GM23338 (cell line): Measurements from ENCODE around the gene OLIG3. TPM values are rescaled to one million over a fixed set of nuclear protein-coding genes. Genes with fewer than 3 reads are reported as not detected.

ENCODE experiments used
- ATAC-seq: fragments of 200-7000 bp; cut with Tn5 transposase; 3 replicates; pipeline ENCODE4 v1.9.1; 2020
- DNase-seq: peaks from one replicate; pipeline ENCODE4 v3.0.0-alpha.2; 2015; ENCODE audit warnings: low spot score
- H2AFZ ChIP-seq: fragments of 200-600 bp; sonication (generic); 2 replicates; pipeline ENCODE4 v1.8.0; 2016; ENCODE audit warnings: antibody characterized with exemption, mild to moderate bottlenecking, moderate library complexity
- H3F3A ChIP-seq: fragments of 200-600 bp; sonication (generic); replicated peaks from 2 replicates; pipeline ENCODE4 v1.8.0; 2017; ENCODE audit warnings: antibody characterized with exemption, mixed run types, low read depth
- H3K27ac ChIP-seq: fragments of 200-600 bp; sonication (generic); 2 replicates; pipeline ENCODE4 v1.6.1; 2016; ENCODE audit warnings: low read depth
- H3K27me3 ChIP-seq: fragments of 200-600 bp; sonication (generic); 2 replicates; pipeline ENCODE4 v1.8.0; 2016; ENCODE audit warnings: mild to moderate bottlenecking, mixed run types, moderate library complexity; ENCODE audit not compliant: insufficient read depth
- H3K36me3 ChIP-seq: fragments of 200-600 bp; sonication (generic); 2 replicates; pipeline ENCODE4 v1.8.0; 2016; ENCODE audit warnings: mild to moderate bottlenecking; ENCODE audit not compliant: insufficient read depth
- H3K4me1 ChIP-seq: fragments of 200-600 bp; sonication (generic); 2 replicates; pipeline ENCODE4 v1.8.0; 2016; ENCODE audit warnings: mild to moderate bottlenecking, moderate library complexity; ENCODE audit not compliant: insufficient read depth
- H3K4me2 ChIP-seq: fragments of 200-600 bp; sonication (generic); 2 replicates; pipeline ENCODE4 v1.7.1; 2017; ENCODE audit warnings: mixed run types
- H3K4me3 ChIP-seq: fragments of 200-600 bp; sonication (generic); 2 replicates; pipeline ENCODE4 v1.6.1; 2016; ENCODE audit warnings: mixed run types
- H3K79me2 ChIP-seq: fragments of 200-600 bp; sonication (generic); replicated peaks from 2 replicates; pipeline ENCODE4 v1.8.0; 2017; ENCODE audit warnings: mild to moderate bottlenecking; ENCODE audit not compliant: insufficient read depth
- H3K9me2 ChIP-seq: fragments of 200-600 bp; sonication (generic); 2 replicates; pipeline ENCODE4 v1.8.0; 2017; ENCODE audit not compliant: insufficient read depth
- H4K20me1 ChIP-seq: fragments of 200-600 bp; sonication (generic); replicated peaks from 2 replicates; pipeline ENCODE4 v1.8.0; 2017; ENCODE audit warnings: mild to moderate bottlenecking; ENCODE audit not compliant: insufficient read depth
- H3K27ac Mint-ChIP-seq: 2 replicates; pipeline ENCODE4 v1.8.0; 2020; ENCODE audit warnings: inconsistent platforms, mild to moderate bottlenecking, moderate library complexity, mixed read lengths
- H3K27me3 Mint-ChIP-seq: 3 replicates; pipeline ENCODE4 v1.8.0; 2022; ENCODE audit warnings: low read depth, mild to moderate bottlenecking, moderate library complexity, mixed read lengths, inconsistent platforms; ENCODE audit not compliant: insufficient read depth, poor library complexity
- H3K36me3 Mint-ChIP-seq: 3 replicates; pipeline ENCODE4 v1.8.0; 2021; ENCODE audit warnings: low read depth, mild to moderate bottlenecking, inconsistent platforms, moderate library complexity, mixed read lengths
- H3K4me1 Mint-ChIP-seq: 3 replicates; pipeline ENCODE4 v1.8.0; 2020; ENCODE audit warnings: mild to moderate bottlenecking, inconsistent platforms, mixed read lengths
- H3K4me3 Mint-ChIP-seq: 3 replicates; pipeline ENCODE4 v1.8.0; 2021; ENCODE audit warnings: moderate library complexity, mild to moderate bottlenecking, inconsistent platforms, mixed read lengths
- H3K9me3 Mint-ChIP-seq: 3 replicates; pipeline ENCODE4 v1.8.0; 2020; ENCODE audit warnings: moderate library complexity, mild to moderate bottlenecking, inconsistent platforms, mixed read lengths
- CREB1 ChIP-seq: fragments of 250-450 bp; sonication (Bioruptor Pico); IDR thresholded peaks from 2 replicates; pipeline ENCODE4 v1.5.0; 2020; ENCODE audit warnings: low read depth, mild to moderate bottlenecking, moderate library complexity
- EZH2 ChIP-seq: fragments of 200-600 bp; sonication (generic); IDR thresholded peaks from one replicate; pipeline ENCODE4 v1.8.0; 2017; ENCODE audit warnings: antibody characterized with exemption, mild to moderate bottlenecking, low read depth; ENCODE audit not compliant: unreplicated experiment
- EZH2phosphoT487 ChIP-seq: fragments of 200-600 bp; sonication (generic); IDR thresholded peaks from one replicate; pipeline ENCODE4 v1.8.1; 2018; ENCODE audit warnings: antibody characterized with exemption; ENCODE audit not compliant: unreplicated experiment
- JUNB ChIP-seq: IDR thresholded peaks from one replicate; pipeline ENCODE4 v1.6.1; 2016; ENCODE audit warnings: antibody characterized with exemption; ENCODE audit not compliant: unreplicated experiment
- NANOG ChIP-seq: IDR thresholded peaks from 2 replicates; pipeline ENCODE4 v1.6.1; 2016; ENCODE audit warnings: antibody characterized with exemption, borderline replicate concordance
- POLR2AphosphoS5 ChIP-seq: IDR thresholded peaks from 2 replicates; pipeline ENCODE4 v1.6.1; 2016; ENCODE audit warnings: antibody characterized with exemption, low read depth
- STAT1 ChIP-seq: IDR thresholded peaks from one replicate; pipeline ENCODE4 v1.6.1; 2016; ENCODE audit warnings: antibody characterized with exemption; ENCODE audit not compliant: unreplicated experiment
- ZNF114 ChIP-seq: fragments of 250-450 bp; sonication (Bioruptor Pico); IDR thresholded peaks from 2 replicates; pipeline ENCODE4 v1.5.0; 2020; ENCODE audit warnings: mild to moderate bottlenecking, moderate library complexity
- ZNF331 ChIP-seq: fragments of 250-450 bp; sonication (Bioruptor Pico); IDR thresholded peaks from 2 replicates; pipeline ENCODE4 v1.5.0; 2020; ENCODE audit warnings: low read depth, mild to moderate bottlenecking, moderate library complexity
- polyA plus RNA-seq: library from polyadenylated mRNA; unstranded; fragments of >200 nt; fragmentation: Nextera tagmentation; extraction: Ambion mirVana; gene quantifications from 2 replicates; pipeline ENCODE4 v1.2.1, GENCODE V29; 2016
- total RNA-seq: library from RNA; depleted of rRNA; stranded (reverse); fragments of >200 nt; shearing (Covaris generic); gene quantifications from 2 replicates; pipeline ENCODE4 v1.2.3, GENCODE V29; 2014
- TF ChIP-seq, protein P1 (sequence below): IDR thresholded peaks from 2 replicates; pipeline ENCODE4 v1.6.1; 2016; ENCODE audit warnings: antibody characterized with exemption
- TF ChIP-seq, protein P2 (sequence below): fragments of 250-450 bp; sonication (Bioruptor Pico); IDR thresholded peaks from 2 replicates; pipeline ENCODE4 v1.5.0; 2020; ENCODE audit warnings: mild to moderate bottlenecking, moderate library complexity
- TF ChIP-seq, protein P3 (sequence below), 2 experiments: fragments of 200-600 bp in 1 of 2; sonication (generic) in 1 of 2; conservative IDR thresholded peaks; 2 replicates each; pipeline versions ENCODE4 v1.5.1 to v1.6.1; 2016 to 2017; ENCODE audit warnings: antibody characterized with exemption in 2 of 2, low read depth in 2 of 2, mild to moderate bottlenecking in 2 of 2, moderate library complexity in 1 of 2
- TF ChIP-seq, protein P4 (sequence below): IDR thresholded peaks from one replicate; pipeline ENCODE4 v1.6.1; 2018; ENCODE audit warnings: antibody characterized with exemption; ENCODE audit not compliant: unreplicated experiment

Gene OLIG3
- total and polyA plus RNA-seq, 2 experiments from 2014 or later = 0.10 to 1.1 TPM

DNA sequence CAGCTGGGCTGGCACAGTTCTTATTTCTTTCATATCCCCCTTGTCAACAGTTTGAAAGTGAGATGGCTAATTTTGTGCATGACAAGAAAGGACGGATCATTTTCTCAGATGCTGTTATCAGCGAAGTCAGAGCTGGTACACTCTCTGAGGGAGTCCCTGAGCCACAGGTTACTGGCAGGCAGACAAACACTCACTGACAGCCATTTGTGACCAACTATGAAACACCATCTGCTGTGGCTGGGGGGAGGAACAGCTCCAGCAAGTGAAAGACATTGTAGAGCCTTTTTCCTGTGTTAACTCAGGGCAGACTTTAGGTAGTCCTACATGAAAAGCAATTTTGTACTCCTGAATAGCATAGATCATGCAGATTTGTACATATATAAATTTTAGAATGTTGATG, 22.2 kb downstream of the OLIG3 start:
- Mint-ChIP-seq H3K4me1 (peaks cover 25% of the 10 kb centered on the region), H3K4me3 (no peak overlapping the region), H3K27me3 (peaks cover 3% of the 10 kb centered on the region), H3K36me3 (no peaks in the 10 kb centered on the region), H3K9me3 (no peaks in the 10 kb centered on the region; the same call in 2 of the 3 replicates), H3K27ac (no peak overlapping the region)
- Histone ChIP-seq H4K20me1 (no peaks in the 10 kb centered on the region), H3K4me1 (peaks cover 19% of the 10 kb centered on the region), H3F3A (no peaks in the 10 kb centered on the region), H3K4me2 (no peak overlapping the region), H3K36me3 (no peaks in the 10 kb centered on the region), H3K9me2 (peaks cover 5% of the 10 kb centered on the region; the same call in 1 of the 2 replicates), H3K27ac (no peak overlapping the region), H3K27me3 (no peaks in the 10 kb centered on the region), H3K79me2 (no peaks in the 10 kb centered on the region), H3K4me3 (no peak overlapping the region), H2AFZ (peak overlapping the region; percentile 93)
- TF ChIP-seq ZNF331 (CRISPR knock-in tag) (no peak), NANOG (no peak), EZH2 (no peak), POLR2AphosphoS5 (no peak), CREB1 (CRISPR knock-in tag) (no peak), EZH2phosphoT487 (no peak), STAT1 (no peak), JUNB (no peak), ZNF114 (CRISPR knock-in tag) (no peak)
- TF ChIP-seq, protein P1, sequence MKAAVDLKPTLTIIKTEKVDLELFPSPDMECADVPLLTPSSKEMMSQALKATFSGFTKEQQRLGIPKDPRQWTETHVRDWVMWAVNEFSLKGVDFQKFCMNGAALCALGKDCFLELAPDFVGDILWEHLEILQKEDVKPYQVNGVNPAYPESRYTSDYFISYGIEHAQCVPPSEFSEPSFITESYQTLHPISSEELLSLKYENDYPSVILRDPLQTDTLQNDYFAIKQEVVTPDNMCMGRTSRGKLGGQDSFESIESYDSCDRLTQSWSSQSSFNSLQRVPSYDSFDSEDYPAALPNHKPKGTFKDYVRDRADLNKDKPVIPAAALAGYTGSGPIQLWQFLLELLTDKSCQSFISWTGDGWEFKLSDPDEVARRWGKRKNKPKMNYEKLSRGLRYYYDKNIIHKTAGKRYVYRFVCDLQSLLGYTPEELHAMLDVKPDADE = no peak
- TF ChIP-seq, protein P2, sequence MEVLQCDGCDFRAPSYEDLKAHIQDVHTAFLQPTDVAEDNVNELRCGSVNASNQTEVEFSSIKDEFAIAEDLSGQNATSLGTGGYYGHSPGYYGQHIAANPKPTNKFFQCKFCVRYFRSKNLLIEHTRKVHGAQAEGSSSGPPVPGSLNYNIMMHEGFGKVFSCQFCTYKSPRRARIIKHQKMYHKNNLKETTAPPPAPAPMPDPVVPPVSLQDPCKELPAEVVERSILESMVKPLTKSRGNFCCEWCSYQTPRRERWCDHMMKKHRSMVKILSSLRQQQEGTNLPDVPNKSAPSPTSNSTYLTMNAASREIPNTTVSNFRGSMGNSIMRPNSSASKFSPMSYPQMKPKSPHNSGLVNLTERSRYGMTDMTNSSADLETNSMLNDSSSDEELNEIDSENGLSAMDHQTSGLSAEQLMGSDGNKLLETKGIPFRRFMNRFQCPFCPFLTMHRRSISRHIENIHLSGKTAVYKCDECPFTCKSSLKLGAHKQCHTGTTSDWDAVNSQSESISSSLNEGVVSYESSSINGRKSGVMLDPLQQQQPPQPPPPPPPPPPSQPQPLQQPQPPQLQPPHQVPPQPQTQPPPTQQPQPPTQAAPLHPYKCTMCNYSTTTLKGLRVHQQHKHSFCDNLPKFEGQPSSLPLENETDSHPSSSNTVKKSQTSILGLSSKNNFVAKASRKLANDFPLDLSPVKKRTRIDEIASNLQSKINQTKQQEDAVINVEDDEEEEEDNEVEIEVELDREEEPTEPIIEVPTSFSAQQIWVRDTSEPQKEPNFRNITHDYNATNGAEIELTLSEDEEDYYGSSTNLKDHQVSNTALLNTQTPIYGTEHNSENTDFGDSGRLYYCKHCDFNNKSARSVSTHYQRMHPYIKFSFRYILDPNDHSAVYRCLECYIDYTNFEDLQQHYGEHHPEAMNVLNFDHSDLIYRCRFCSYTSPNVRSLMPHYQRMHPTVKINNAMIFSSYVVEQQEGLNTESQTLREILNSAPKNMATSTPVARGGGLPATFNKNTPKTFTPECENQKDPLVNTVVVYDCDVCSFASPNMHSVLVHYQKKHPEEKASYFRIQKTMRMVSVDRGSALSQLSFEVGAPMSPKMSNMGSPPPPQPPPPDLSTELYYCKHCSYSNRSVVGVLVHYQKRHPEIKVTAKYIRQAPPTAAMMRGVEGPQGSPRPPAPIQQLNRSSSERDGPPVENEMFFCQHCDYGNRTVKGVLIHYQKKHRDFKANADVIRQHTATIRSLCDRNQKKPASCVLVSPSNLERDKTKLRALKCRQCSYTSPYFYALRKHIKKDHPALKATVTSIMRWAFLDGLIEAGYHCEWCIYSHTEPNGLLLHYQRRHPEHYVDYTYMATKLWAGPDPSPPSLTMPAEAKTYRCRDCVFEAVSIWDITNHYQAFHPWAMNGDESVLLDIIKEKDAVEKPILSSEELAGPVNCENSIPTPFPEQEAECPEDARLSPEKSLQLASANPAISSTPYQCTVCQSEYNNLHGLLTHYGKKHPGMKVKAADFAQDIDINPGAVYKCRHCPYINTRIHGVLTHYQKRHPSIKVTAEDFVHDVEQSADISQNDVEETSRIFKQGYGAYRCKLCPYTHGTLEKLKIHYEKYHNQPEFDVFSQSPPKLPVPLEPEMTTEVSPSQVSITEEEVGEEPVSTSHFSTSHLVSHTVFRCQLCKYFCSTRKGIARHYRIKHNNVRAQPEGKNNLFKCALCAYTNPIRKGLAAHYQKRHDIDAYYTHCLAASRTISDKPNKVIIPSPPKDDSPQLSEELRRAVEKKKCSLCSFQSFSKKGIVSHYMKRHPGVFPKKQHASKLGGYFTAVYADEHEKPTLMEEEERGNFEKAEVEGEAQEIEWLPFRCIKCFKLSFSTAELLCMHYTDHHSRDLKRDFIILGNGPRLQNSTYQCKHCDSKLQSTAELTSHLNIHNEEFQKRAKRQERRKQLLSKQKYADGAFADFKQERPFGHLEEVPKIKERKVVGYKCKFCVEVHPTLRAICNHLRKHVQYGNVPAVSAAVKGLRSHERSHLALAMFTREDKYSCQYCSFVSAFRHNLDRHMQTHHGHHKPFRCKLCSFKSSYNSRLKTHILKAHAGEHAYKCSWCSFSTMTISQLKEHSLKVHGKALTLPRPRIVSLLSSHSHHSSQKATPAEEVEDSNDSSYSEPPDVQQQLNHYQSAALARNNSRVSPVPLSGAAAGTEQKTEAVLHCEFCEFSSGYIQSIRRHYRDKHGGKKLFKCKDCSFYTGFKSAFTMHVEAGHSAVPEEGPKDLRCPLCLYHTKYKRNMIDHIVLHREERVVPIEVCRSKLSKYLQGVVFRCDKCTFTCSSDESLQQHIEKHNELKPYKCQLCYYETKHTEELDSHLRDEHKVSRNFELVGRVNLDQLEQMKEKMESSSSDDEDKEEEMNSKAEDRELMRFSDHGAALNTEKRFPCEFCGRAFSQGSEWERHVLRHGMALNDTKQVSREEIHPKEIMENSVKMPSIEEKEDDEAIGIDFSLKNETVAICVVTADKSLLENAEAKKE (CRISPR knock-in tag) = no peak
- TF ChIP-seq, protein P3, sequence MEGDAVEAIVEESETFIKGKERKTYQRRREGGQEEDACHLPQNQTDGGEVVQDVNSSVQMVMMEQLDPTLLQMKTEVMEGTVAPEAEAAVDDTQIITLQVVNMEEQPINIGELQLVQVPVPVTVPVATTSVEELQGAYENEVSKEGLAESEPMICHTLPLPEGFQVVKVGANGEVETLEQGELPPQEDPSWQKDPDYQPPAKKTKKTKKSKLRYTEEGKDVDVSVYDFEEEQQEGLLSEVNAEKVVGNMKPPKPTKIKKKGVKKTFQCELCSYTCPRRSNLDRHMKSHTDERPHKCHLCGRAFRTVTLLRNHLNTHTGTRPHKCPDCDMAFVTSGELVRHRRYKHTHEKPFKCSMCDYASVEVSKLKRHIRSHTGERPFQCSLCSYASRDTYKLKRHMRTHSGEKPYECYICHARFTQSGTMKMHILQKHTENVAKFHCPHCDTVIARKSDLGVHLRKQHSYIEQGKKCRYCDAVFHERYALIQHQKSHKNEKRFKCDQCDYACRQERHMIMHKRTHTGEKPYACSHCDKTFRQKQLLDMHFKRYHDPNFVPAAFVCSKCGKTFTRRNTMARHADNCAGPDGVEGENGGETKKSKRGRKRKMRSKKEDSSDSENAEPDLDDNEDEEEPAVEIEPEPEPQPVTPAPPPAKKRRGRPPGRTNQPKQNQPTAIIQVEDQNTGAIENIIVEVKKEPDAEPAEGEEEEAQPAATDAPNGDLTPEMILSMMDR (conservative IDR thresholded peaks at IDR 0.05; ENCODE audit: low read depth in 2 of 2) = no peak
- TF ChIP-seq, protein P4, sequence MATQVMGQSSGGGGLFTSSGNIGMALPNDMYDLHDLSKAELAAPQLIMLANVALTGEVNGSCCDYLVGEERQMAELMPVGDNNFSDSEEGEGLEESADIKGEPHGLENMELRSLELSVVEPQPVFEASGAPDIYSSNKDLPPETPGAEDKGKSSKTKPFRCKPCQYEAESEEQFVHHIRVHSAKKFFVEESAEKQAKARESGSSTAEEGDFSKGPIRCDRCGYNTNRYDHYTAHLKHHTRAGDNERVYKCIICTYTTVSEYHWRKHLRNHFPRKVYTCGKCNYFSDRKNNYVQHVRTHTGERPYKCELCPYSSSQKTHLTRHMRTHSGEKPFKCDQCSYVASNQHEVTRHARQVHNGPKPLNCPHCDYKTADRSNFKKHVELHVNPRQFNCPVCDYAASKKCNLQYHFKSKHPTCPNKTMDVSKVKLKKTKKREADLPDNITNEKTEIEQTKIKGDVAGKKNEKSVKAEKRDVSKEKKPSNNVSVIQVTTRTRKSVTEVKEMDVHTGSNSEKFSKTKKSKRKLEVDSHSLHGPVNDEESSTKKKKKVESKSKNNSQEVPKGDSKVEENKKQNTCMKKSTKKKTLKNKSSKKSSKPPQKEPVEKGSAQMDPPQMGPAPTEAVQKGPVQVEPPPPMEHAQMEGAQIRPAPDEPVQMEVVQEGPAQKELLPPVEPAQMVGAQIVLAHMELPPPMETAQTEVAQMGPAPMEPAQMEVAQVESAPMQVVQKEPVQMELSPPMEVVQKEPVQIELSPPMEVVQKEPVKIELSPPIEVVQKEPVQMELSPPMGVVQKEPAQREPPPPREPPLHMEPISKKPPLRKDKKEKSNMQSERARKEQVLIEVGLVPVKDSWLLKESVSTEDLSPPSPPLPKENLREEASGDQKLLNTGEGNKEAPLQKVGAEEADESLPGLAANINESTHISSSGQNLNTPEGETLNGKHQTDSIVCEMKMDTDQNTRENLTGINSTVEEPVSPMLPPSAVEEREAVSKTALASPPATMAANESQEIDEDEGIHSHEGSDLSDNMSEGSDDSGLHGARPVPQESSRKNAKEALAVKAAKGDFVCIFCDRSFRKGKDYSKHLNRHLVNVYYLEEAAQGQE = no peak
- ATAC-seq = no peak
- no peak for DNase-seq
